Naive thymus-derived CD8-positive, alpha-beta T cell (primary cell): ENCODE data around the gene TRMT112. TPM values are rescaled to one million over a fixed set of nuclear protein-coding genes. Genes with fewer than 3 reads are reported as not detected.

Experiments
- ATAC-seq, 2 donors: fragments of 150-1000 bp; cut with Tn5 transposase in 1 of 2; sonication (Bioruptor Pico), chemical (Tn5 transposase) in 1 of 2; 1 replicate in 1 of 2; 2 replicates in 1 of 2; pipeline ENCODE4 v1.10.0; 2021; ENCODE audit warnings: mild to moderate bottlenecking in 2 of 2, moderate library complexity in 2 of 2
- POLR2A ChIA-PET: fragments of 350-600 bp; sonication (Branson Sonifier 250); formaldehyde crosslinking; loops from one replicate; lab custom pipeline; 2021; ENCODE audit warnings: antibody characterized with exemption; lab: Charles Lee
- DNase-seq, 10 donors: peaks; one replicate each; pipeline versions ENCODE4 v3.0.0 to v3.0.0-alpha.2; 2020 to 2022
- H3K27ac Mint-ChIP-seq, 10 donors: one replicate each; pipeline ENCODE4 v1.8.0; 2020 to 2022; ENCODE audit warnings: mild to moderate bottlenecking in 10 of 10, mixed read lengths in 10 of 10, moderate library complexity in 4 of 10, inconsistent platforms in 1 of 10
- H3K27me3 Mint-ChIP-seq, 5 donors: one replicate each; pipeline ENCODE4 v1.8.0; 2021 to 2022; ENCODE audit warnings: mixed read lengths in 5 of 5
- H3K36me3 Mint-ChIP-seq, 3 donors: one replicate each; pipeline ENCODE4 v1.8.0; 2020 to 2022; ENCODE audit warnings: mixed read lengths in 3 of 3, mild to moderate bottlenecking in 2 of 3, inconsistent platforms in 1 of 3
- H3K4me1 Mint-ChIP-seq, 4 donors: one replicate each; pipeline ENCODE4 v1.8.0; 2021 to 2022; ENCODE audit warnings: mixed read lengths in 4 of 4
- H3K4me3 Mint-ChIP-seq, 10 donors: one replicate each; pipeline ENCODE4 v1.8.0; 2020 to 2022; ENCODE audit warnings: mild to moderate bottlenecking in 10 of 10, mixed read lengths in 10 of 10, moderate library complexity in 6 of 10, inconsistent platforms in 1 of 10
- H3K9me3 Mint-ChIP-seq, 9 donors: one replicate each; pipeline ENCODE4 v1.8.0; 2020 to 2022; ENCODE audit warnings: mixed read lengths in 9 of 9, mild to moderate bottlenecking in 3 of 9, inconsistent platforms in 1 of 9, moderate library complexity in 1 of 9
- polyA plus RNA-seq, 3 donors: library from polyadenylated mRNA; unstranded; fragments of 300-500 nt; fragmentation: Illumina TruSeq; gene quantifications; one replicate each; pipeline ENCODE4 v1.2.3, GENCODE V29; 2021
- total RNA-seq, 8 experiments: library from RNA in 2 of 8; stranded (reverse) in 2 of 8; gene quantifications; one replicate each; pipeline ENCODE4 v1.2.3 and lab custom pipeline; 2021 to 2026

Gene TRMT112
- total and polyA plus RNA-seq, 5 experiments from 2014 or later: 159 to 524 (median 509) TPM

DNA sequence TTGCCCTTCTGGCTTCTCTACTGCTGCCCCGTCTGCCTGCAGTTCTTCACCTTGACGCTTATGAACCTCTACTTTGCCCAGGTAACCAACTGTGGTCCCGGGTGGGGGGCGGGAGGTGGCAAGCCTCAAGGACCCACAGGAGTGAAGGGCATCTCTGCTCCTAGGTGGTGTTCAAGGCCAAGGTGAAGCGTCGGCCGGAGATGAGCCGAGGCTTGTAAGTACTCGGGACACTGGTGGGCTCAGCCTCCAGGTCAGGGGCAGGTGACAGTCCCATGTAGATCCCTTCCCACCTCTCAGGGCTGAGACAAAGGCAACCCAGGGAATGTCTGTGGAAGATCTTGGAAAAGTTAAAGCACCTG lies 30.6 kb downstream of the TRMT112 start:
- Mint-ChIP-seq H3K27me3 (peaks cover 2 to 10% (median 8%) of the 10 kb centered on the region in 5 donors), H3K4me1 (peaks cover 11 to 28% (median 26%) of the 10 kb centered on the region in 4 donors), H3K4me3 (peak overlapping the region; percentile 61 to 88 (median 82)), H3K36me3 (peaks cover 0 to 3% (median 0%) of the 10 kb centered on the region in 3 donors), H3K9me3 (no peaks in the 10 kb centered on the region), H3K27ac (peak overlapping the region; percentile 29 to 94 (median 87))
- ATAC-seq (no peak), DNase-seq (no peak)
- POLR2A ChIA-PET: interaction anchor here (2.7 to 9.9 kb wide), 2 partner anchors 16 to 18 kb away, joined by 18 to 140 read pairs; partner anchors contain the start of gene ESRRA

DNA sequence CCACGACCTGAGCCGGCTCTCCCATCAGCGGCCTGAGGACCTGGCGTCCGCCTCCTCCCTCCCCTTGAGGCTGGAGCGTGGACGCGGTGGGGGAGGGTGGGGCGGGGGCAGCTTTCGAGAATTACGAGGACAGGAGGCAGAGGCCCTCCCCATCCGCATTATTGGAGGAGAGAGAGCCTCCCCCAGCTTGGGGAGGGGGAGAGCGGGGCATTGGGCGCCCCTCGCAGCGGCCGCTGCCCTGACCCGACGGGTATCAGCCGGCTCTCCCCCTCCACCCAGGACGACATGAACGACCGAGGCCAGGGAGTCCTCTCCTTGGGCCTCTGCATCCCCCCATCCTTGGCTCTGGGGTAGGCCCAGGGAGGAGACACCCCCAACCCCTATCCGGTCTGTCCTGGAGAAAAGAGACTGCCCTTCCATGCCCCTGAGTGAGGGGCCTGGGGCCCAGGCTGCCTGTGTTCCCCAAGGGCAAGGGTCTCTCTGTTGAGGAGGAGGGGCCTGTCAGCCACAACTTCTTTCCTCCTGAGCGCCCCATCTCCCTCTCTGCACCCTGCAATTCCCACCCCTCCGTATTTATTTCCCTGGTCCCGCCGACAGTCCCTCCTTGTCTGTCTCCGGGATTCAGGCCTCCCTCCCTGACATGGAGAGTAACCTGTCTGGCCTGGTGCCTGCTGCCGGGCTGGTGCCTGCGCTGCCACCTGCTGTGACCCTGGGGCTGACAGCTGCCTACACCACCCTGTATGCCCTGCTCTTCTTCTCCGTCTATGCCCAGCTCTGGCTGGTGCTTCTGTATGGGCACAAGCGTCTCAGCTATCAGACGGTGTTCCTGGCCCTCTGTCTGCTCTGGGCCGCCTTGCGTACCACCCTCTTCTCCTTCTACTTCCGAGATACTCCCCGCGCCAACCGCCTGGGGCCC lies 31.2 kb downstream of the TRMT112 start:
- H3K4me1 Mint-ChIP-seq: peaks cover 11 to 31% (median 27%) of the 10 kb centered on the region in 4 donors
- POLR2A ChIA-PET: interaction anchor here (0.9 to 9.9 kb wide), 9 partner anchors 15 to 493 kb away, joined by 3 to 140 read pairs (median 11); partner anchors contain the start of genes ESRRA, FERMT3, NUDT22 and PPP1R14B
- ATAC-seq (no peak), DNase-seq (peak in 1 of 10 donors; percentile 63)
- H3K4me3 Mint-ChIP-seq: peak overlapping the region; percentile 61 to 88 (median 82)
- peaks cover 2 to 9% (median 8%) of the 10 kb centered on the region in 5 donors for H3K27me3 Mint-ChIP-seq
- H3K27ac Mint-ChIP-seq: peak overlapping the region; percentile 29 to 97 (median 87)
- H3K9me3 Mint-ChIP-seq: no peaks in the 10 kb centered on the region
- peaks cover 0 to 8% (median 2%) of the 10 kb centered on the region in 3 donors for H3K36me3 Mint-ChIP-seq

DNA sequence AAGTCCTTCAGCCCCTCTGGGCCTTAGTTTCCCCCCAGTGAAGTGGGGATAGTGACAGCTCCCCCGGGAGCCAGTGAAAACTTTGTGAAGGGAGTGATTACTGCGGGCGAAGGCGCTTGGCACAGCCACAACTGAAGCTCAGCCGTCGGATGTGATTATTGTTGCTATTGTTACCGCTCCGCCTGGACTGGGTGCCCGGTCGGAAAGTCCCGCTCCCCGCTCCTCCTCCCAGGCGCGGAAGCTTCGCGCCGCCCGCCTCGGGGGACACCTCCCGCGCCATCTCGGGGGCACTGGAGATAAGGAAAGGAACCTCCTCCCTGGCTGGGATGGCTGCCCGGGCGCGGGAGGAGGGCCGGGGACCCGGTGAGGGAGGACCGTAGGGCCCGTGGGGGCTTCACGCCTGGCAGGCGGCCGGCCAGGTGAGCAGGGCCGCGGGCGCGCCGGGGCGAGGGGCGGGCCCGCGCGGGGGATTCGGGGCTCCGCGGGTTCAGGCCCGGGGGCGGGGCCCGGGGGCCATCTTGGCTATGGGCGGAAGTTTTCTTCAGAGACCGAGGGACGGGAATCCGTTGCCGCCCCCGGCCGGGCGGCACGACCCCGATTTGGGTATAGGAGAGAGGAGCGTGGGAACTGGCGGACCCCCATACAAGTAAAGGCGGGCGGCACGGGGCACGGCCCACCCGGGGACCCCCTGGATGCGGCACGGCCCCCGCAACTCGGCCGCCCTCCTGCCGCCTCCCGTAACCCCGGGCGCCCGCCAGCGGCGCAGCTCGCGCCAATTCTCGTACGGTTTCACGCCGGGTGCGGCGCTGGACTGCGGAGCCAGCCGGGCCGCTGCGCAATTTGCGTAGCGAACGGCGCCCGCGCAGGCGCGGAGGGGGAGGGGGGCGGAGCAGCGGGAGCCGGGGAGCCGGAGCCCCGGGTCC lies 32.1 kb downstream of the TRMT112 start, which contains the start of gene GPR137:
Gene GPR137, plus strand, starts transcription at position 887 of the 923 bp plus-strand sequence. CDS start 677 bp downstream, outside the sequence.
- Mint-ChIP-seq H3K4me3 (peak within 1 kb of the TSS; percentile 85 to 94 (median 90)), H3K36me3 (peaks cover 0 to 9% (median 2%) of the 10 kb centered on the region in 3 donors), H3K27me3 (peaks cover 0 to under 1% (median 0%) of the 10 kb centered on the region in 5 donors), H3K4me1 (peaks cover 8 to 29% (median 21%) of the 10 kb centered on the region in 4 donors), H3K27ac (peak within 1 kb of the TSS; percentile 74 to 99 (median 97)), H3K9me3 (no peaks in the 10 kb centered on the region)
- ATAC-seq: peak; percentile 72 to 79
- POLR2A ChIA-PET: interaction anchor here (0.5 to 9.9 kb wide), 18 partner anchors 10 to 494 kb away, joined by 3 to 140 read pairs (median 6); partner anchors contain the start of genes DNAJC4, ESRRA, FERMT3 and FKBP2
- peak; percentile 86 to 100 (median 92) for DNase-seq

DNA sequence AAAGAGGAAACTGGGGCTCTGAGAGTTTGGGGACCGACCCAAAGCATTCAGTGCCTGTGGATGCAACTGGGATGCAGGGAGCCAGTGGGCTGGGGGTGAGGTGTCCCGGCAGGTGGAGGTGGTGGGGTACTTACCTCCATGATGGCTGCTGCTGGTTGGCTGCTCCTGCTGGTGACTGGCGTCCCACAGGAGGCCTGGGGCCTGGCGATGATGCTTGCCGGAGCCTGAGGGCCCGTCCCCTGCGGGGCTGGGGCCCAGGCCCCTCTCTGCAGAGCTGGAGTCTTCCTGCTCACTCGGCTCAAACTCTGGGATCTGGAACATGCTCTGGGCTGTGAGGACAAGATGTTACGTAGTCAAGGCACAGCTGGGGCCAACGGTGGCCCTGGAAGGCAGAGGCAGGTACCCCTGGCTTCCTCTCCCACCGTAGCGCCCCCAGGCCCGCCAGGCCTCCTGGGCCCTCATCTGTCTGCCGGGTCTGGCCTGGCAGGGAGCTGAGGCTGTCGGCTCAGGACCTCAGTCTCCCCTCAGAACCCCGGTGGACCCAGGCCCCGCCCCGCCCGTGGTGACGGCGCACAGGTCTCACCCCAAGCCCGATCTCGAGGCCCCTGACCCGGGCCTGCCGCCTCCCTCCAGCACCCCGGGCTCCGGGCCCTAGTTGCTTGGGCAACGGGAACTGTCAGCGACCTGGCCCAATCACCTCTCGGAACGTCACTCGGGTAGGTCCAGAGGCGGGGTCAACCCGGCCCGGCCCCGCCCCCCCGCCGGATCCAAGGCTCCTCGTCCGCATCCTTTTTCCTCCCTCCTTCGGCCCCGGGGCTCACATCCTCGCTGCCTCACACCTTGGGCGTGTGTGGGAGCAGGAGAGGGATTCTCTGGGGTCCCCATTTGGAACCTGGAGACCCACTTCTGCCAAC lies 33.1 kb downstream of the TRMT112 start, which contains the start of gene BAD:
Gene BAD, minus strand, starts transcription at position 618 of the 914 bp plus-strand sequence. Its CDS starts 297 bp downstream, at position 321.
- Mint-ChIP-seq H3K36me3 (peaks cover 0 to 11% (median 2%) of the 10 kb centered on the region in 3 donors), H3K9me3 (no peaks in the 10 kb centered on the region), H3K27me3 (no peaks in the 10 kb centered on the region), H3K4me3 (peak within 1 kb of the TSS; percentile 85 to 94 (median 90)), H3K4me1 (peaks cover 8 to 29% (median 21%) of the 10 kb centered on the region in 4 donors), H3K27ac (peak within 1 kb of the TSS; percentile 74 to 99 (median 97))
- POLR2A ChIA-PET: interaction anchor here (0.6 to 9.9 kb wide), 18 partner anchors 9 to 494 kb away, joined by 3 to 140 read pairs (median 6); partner anchors contain the start of genes DNAJC4, ESRRA, FERMT3 and FKBP2
- ATAC-seq (peak; percentile 78 to 79), DNase-seq (peak; percentile 86 to 96 (median 88))

DNA sequence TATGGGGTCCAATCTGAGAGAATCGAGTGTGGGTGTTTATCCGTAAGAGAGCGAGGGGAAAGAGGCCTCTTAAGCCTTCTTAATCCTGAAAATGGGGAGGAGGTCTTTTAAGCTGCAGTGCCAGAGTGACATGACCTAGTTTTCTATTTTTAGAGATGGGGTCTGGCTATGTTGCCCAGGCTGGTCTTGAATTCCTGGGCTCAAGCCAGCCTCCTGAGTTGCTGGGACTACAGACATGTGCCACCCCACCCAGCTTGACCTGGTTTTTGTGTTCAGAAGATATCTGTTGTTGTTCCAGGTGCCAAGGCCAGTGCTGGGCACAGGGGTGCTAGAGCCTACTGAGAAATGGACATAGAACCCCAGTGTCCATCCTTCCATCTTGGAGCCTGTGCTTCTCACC lies 34.3 kb downstream of the TRMT112 start:
- Mint-ChIP-seq H3K4me1 (peaks cover 8 to 29% (median 21%) of the 10 kb centered on the region in 4 donors), H3K27ac (peak overlapping the region in 8 of 10 donors; percentile 14 to 98 (median 88)), H3K4me3 (peak overlapping the region; percentile 14 to 90 (median 68)), H3K36me3 (peaks cover 0 to 13% (median 2%) of the 10 kb centered on the region in 3 donors), H3K9me3 (no peaks in the 10 kb centered on the region), H3K27me3 (no peaks in the 10 kb centered on the region)
- POLR2A ChIA-PET: interaction anchor here (0.6 to 9.9 kb wide), 9 partner anchors 8 to 92 kb away, joined by 4 to 140 read pairs (median 9); partner anchors contain the start of genes ESRRA, FERMT3, FKBP2 and PPP1R14B
- DNase-seq: no peak
- no peak for ATAC-seq

DNA sequence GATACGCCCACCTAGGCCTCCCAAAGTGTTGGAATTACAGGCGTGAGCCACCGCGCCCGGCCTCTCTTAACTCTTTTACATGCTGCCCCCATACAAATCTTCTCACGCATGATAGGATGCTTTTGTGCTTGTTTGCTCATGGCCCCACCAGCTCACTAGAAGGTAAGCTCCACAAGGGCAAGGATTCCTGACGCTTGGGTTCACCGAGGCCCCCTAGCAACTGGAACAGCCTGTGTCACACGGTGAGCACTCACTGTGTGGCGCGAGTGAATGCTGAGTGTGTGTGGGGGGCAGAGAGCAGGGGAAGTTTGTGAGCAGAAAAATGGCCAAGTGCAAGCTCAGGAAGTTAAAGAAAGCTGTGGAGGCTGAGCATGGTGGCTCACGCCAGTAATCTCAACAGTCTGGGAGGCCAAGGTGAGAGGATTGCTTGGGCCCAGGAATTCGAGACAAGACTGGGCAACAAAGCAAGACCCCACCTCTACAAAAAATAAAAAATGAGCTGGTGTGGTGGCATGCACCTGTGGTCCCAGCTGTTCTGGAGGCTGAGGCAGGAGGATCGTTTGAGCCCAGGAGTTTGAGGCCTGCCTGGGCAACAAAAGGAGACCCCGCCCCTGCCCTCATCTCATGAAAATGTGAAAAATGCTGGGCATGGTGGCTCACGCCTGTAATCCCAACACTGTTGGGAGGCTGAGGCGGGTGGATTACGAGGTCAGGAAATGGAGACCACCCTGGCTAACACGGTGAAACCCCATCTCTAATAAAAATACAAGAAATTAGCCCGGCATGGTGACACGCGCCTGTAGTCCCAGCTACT lies 35.2 kb downstream of the TRMT112 start:
- peaks cover 0 to 13% (median 2%) of the 10 kb centered on the region in 3 donors for H3K36me3 Mint-ChIP-seq
- H3K27ac Mint-ChIP-seq: peak overlapping the region in 2 of 10 donors; percentile 82 to 97
- H3K9me3 Mint-ChIP-seq: no peaks in the 10 kb centered on the region
- DNase-seq (no peak), ATAC-seq (no peak)
- H3K27me3 Mint-ChIP-seq: no peaks in the 10 kb centered on the region
- H3K4me3 Mint-ChIP-seq: no peak overlapping the region
- POLR2A ChIA-PET: interaction anchor here (0.7 to 9.9 kb wide), 5 partner anchors 12 to 394 kb away, joined by 3 to 140 read pairs (median 16); partner anchors contain the start of genes FERMT3, PRDX5 and TRMT112
- H3K4me1 Mint-ChIP-seq: peaks cover 6 to 27% (median 21%) of the 10 kb centered on the region in 4 donors

DNA sequence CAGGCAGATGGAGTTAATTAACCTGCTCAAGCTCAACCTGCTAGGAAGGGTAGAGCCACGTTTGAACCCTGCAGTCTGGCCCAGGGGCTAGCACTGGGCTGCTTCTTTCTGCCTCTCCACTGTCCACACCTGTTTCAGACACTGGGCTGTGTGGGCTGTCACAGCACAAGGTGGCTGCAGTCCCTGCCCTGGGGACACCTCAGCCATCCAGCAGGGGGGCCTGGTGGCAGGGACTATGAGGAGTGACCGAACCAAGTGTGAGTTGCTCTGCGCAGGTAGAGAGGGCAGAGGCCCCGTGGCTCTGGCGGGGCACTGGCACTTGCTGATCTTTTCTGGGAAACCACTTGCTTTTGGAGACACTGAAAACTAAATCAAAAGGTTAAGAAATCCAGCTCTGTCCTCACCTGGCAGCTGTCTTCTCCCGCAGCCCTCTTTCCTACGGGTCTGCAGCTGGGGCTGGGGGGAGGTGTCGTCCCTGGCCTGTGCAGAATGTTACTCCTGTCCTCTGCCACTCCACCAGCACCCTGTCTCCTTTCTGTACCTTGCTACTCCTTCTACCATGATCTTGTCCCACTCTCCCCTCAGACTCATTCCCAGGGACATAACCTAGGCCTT lies 38.7 kb downstream of the TRMT112 start:
- Mint-ChIP-seq H3K27ac (no peak overlapping the region), H3K36me3 (peaks cover 0 to 13% (median 2%) of the 10 kb centered on the region in 3 donors), H3K9me3 (no peaks in the 10 kb centered on the region), H3K4me3 (no peak overlapping the region), H3K27me3 (no peaks in the 10 kb centered on the region), H3K4me1 (peaks cover under 1 to 11% (median 8%) of the 10 kb centered on the region in 4 donors)
- no peak for ATAC-seq
- POLR2A ChIA-PET: no interaction called here
- DNase-seq: peak in 1 of 10 donors; percentile 53

DNA sequence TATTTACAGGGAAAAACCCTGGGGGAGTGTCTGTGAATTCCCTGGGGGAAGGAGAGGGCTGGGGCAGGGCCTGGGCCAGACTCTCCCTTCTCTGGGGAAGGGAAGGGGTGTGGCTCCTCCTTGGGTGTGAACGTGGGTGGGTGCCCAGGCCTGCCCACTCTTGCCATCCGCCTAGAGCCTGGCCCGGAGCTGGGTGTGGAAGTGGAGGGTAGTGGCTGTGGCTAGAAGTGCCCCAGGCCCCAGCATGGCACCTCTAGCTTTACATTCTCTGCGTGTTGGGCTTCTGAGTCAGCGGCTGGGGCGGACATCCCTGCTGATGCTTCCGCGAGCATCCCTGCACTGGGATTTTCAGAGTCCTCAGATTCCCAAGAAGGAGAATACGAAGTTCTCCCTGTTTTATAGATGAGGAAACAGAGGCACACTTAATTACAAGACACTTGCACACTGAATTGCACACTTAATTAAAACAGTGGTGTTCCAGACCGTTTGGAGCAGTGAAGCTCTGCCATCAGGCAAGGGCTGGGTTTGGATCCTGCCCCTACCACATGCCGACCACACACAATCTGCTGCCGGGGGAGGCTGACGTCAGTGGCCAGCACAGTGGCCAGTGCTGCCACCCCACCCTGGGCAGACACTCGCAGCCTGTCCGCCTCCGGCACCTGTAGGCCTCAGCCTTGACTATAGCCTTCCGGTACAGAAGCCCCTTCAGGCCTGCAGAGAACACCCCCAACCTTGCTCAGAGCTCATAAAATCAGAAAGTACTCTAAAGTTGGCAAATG lies 40.5 kb downstream of the TRMT112 start:
- DNase-seq (peak in 1 of 10 donors; percentile 47), ATAC-seq (no peak)
- Mint-ChIP-seq H3K36me3 (peaks cover 0 to 11% (median 2%) of the 10 kb centered on the region in 3 donors), H3K9me3 (no peaks in the 10 kb centered on the region), H3K27ac (no peak overlapping the region), H3K4me1 (peaks cover under 1 to 11% (median 5%) of the 10 kb centered on the region in 4 donors), H3K4me3 (no peak overlapping the region), H3K27me3 (no peaks in the 10 kb centered on the region)
- POLR2A ChIA-PET: interaction anchor here (0.6 kb wide), 1 partner anchor 11 kb away, joined by 3 read pairs; no protein-coding TSS in a partner anchor

DNA sequence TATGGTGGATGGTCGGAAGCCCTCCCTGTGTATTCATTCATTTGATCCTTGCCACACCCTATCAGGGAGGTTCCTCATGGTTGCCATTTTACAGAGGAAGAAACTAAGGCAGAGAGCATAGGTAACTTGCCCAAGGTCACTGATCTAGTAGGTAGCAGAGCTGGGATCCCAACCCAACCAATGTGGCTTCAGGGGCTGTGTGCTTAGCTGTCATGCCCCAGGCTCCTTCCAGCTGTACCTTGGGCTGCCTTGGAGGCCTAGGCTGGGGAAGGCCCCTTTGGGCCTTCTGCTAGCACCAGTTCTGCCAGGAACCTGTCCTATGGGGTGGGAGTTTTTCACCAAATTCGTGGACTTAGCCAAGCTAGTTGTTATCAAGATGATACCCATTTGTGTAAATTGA lies 41.5 kb downstream of the TRMT112 start:
- Mint-ChIP-seq H3K4me1 (peaks cover 2 to 11% (median 7%) of the 10 kb centered on the region in 4 donors), H3K36me3 (peaks cover 0 to 4% (median 0%) of the 10 kb centered on the region in 3 donors), H3K9me3 (no peaks in the 10 kb centered on the region), H3K27me3 (no peaks in the 10 kb centered on the region), H3K27ac (no peak overlapping the region), H3K4me3 (no peak overlapping the region)
- POLR2A ChIA-PET: interaction anchor here (1.5 kb wide), 1 partner anchor 8 kb away, joined by 7 read pairs; the partner anchor contains the start of gene BAD
- no peak for ATAC-seq
- no peak for DNase-seq
